ENCODE results near the gene PTPRK. TPM values are rescaled to one million over a fixed set of nuclear protein-coding genes. Genes with fewer than 3 reads are reported as not detected.

The PTPRK gene
- total and polyA plus RNA-seq, 2 of the 8 experiments (the other 6 are each of a cell fraction or from before 2014, with no cell fraction given): 11.4 to 47.3 TPM

DNA sequence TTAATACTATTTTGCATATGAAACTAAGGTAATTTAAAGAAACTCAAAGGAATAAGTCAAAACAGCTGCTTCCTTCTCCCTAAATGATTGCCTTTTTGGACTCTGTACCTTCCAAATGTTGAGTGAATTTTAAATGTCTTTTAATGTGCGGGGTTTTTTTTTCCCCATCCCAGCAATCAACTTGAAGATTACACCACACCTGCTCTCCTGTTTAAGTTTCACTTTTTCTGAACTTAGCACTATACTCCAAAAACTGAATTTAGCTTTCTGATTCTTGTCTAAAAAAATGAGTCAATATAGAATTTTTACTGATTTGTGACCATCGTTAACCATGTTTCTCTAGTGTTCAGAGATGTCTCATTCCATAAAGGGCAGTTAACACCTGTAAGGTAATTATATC is 398.8 kb downstream of the PTPRK start:
- Histone ChIP-seq H3K23me2 (ENCODE audit: low read depth, low read length) (no peaks in the 10 kb centered on the region), H3K27me3 (replicated peaks in 1 of 4; ENCODE audit: control insufficient read depth in 3 of 4, extremely low read depth in 1 of 4, insufficient read depth in 3 of 4, low read length in 3 of 4) (no peaks in the 10 kb centered on the region), H2AFZ (ENCODE audit: low read length) (no peak overlapping the region), H3K4me2 (ENCODE audit: insufficient read depth in 1 of 2, low read depth in 2 of 2, low read length in 2 of 2) (no peak overlapping the region), H3K79me2 (ENCODE audit: control insufficient read depth in 1 of 2, insufficient read depth in 2 of 2, low read length in 2 of 2) (no peaks in the 10 kb centered on the region), H3K14ac (ENCODE audit: insufficient read length) (no peak overlapping the region), H2BK20ac (ENCODE audit: low read length) (no peak overlapping the region), H3K4me3 (ENCODE audit: extremely low read depth in 1 of 4, insufficient read depth in 2 of 4, low read depth in 3 of 4, low read length in 4 of 4) (no peak overlapping the region), H3K27ac (ENCODE audit: low read depth, low read length) (no peak overlapping the region), H4K20me1 (replicated peaks in 1 of 2; ENCODE audit: control insufficient read depth in 1 of 2, insufficient read depth in 2 of 2, low read length in 2 of 2) (no peaks in the 10 kb centered on the region), H3K79me1 (ENCODE audit: low read depth, low read length) (no peaks in the 10 kb centered on the region), H2BK5ac (ENCODE audit: low read depth, low read length) (no peak overlapping the region), H2BK12ac (ENCODE audit: low read depth, low read length) (no peak overlapping the region), H3K9ac (replicated peaks in 1 of 4; ENCODE audit: extremely low read depth in 1 of 4, low read depth in 3 of 4, low read length in 3 of 4) (no peak overlapping the region), H4K91ac (replicated peaks; ENCODE audit: insufficient read length, low read length) (no peak overlapping the region), H3K56ac (replicated peaks; ENCODE audit: insufficient read length, low read depth, low read length) (no peak overlapping the region), H3K36me3 (ENCODE audit: control insufficient read depth in 2 of 4, insufficient read depth in 4 of 4, low read length in 3 of 4) (no peaks in the 10 kb centered on the region), H4K8ac (ENCODE audit: extremely low read depth, insufficient read depth, low read length) (no peak overlapping the region), H3K9me3 (ENCODE audit: insufficient read depth in 2 of 2, low read depth in 1 of 2, low read length in 1 of 2) (no peaks in the 10 kb centered on the region), H3K4ac (replicated peaks; ENCODE audit: insufficient read length, low read depth, low read length) (no peak overlapping the region), H2BK120ac (replicated peaks; ENCODE audit: low read depth, low read length) (no peak overlapping the region), H3K4me1 (replicated peaks in 1 of 4; ENCODE audit: control insufficient read depth in 3 of 4, insufficient read depth in 4 of 4, low read length in 3 of 4) (no peaks in the 10 kb centered on the region), H3K18ac (ENCODE audit: extremely low read depth, low read length) (no peak overlapping the region), H4K5ac (ENCODE audit: insufficient read length, low read depth, low read length) (no peak overlapping the region), H2BK15ac (ENCODE audit: low read length) (no peak overlapping the region), H2AK5ac (ENCODE audit: low read depth, low read length) (no peak overlapping the region), H3K23ac (ENCODE audit: insufficient read length) (no peak overlapping the region)
- no peak for FAIRE-seq
- TF ChIP-seq SP4 (IDR thresholded peaks at IDR 0.05; ENCODE audit: low read length): no peak
- TF ChIP-seq HDAC6 (IDR thresholded peaks at IDR 0.05; ENCODE audit: low read depth, low read length): no peak
- ChIA-PET CTCF (ENCODE audit: partially characterized antibody) (interaction anchor here (0.7 kb wide), 1 partner anchor 239 kb away, joined by 3 read pairs; no protein-coding TSS in a partner anchor), POLR2A (ENCODE audit: partially characterized antibody) (no interaction called here)
- 94% methylated on average over 2 of the region's 2 CpGs; no CpG with 5 or more reads in 1 of the 2 experiments for WGBS, 2 experiments (ENCODE audit: extremely low coverage in 1 of 2, insufficient coverage in 1 of 2, insufficient read length in 1 of 2, insufficient replicate concordance in 2 of 2, low coverage in 1 of 2, low lambda C conversion rate in 2 of 2, missing lambda C conversion rate in 1 of 2)
- no peak for DNase-seq (ENCODE audit: low read depth in 1 of 2, low spot score in 2 of 2)
